ENCODE measurements around the gene CERS1.
A peak's percentile ranks its signal among the peaks of the same experiment; 100 is the strongest.

The CERS1 gene

GRCh38 chr19:18833141-18833476 is 62.8 kb downstream of the CERS1 start:
- TF ChIP-seq EGR1 (IDR thresholded peaks at IDR 0.05) (no peak), RAD21 (IDR thresholded peaks at IDR 0.05; ENCODE audit: low read depth) (no peak), FOXM1 (IDR thresholded peaks at IDR 0.05; ENCODE audit: borderline replicate concordance, low read depth) (no peak), EP300 (IDR thresholded peaks at IDR 0.05; ENCODE audit: borderline replicate concordance) (no peak), TAF1 (IDR thresholded peaks at IDR 0.05; ENCODE audit: low read depth) (no peak), CREB1 (IDR thresholded peaks at IDR 0.05; ENCODE audit: low read depth) (no peak), TEAD4 (IDR thresholded peaks at IDR 0.05) (no peak), TCF12 (IDR thresholded peaks at IDR 0.05; ENCODE audit: low read depth) (no peak), REST (IDR thresholded peaks at IDR 0.05; ENCODE audit: low read depth) (no peak), ZBTB7A (IDR thresholded peaks at IDR 0.05; ENCODE audit: low read depth) (no peak), MAX (IDR thresholded peaks at IDR 0.05) (no peak), NFIC (IDR thresholded peaks at IDR 0.05) (no peak), CEBPB (IDR thresholded peaks at IDR 0.05) (no peak), USF1 (IDR thresholded peaks at IDR 0.05) (no peak)

- TF ChIP-seq CREB1 (IDR thresholded peaks at IDR 0.05; ENCODE audit: low read depth) (no peak), YY1 (IDR thresholded peaks at IDR 0.05; ENCODE audit: low read depth) (no peak), TAF1 (IDR thresholded peaks at IDR 0.05; ENCODE audit: low read depth) (no peak)
Observed at GRCh38 chr19:18832306-18833140, 63.4 kb downstream of the CERS1 start.

GRCh38 chr19:18831524-18832305 is 64.2 kb downstream of the CERS1 start, which contains the start of gene UPF1:
TSS of gene UPF1 (plus strand) at chr19:18831959. CDS start at chr19:18832210, 251 bp downstream.
- TF ChIP-seq TAF1 (IDR thresholded peaks at IDR 0.05; ENCODE audit: low read depth) (peak; percentile 82; the same call in 1 of the 2 replicates), REST (IDR thresholded peaks at IDR 0.05; ENCODE audit: low read depth) (no peak), MAX (IDR thresholded peaks at IDR 0.05) (no peak; the same call in 1 of the 2 replicates)

- TF ChIP-seq YY1 (IDR thresholded peaks at IDR 0.05; ENCODE audit: low read depth), result no peak
- no peak for TF ChIP-seq REST (IDR thresholded peaks at IDR 0.05; ENCODE audit: low read depth)
- TF ChIP-seq CEBPB (IDR thresholded peaks at IDR 0.05), result no peak
- TF ChIP-seq MAX (IDR thresholded peaks at IDR 0.05), result no peak
- no peak for TF ChIP-seq EP300 (IDR thresholded peaks at IDR 0.05; ENCODE audit: borderline replicate concordance)
- TF ChIP-seq TCF12 (IDR thresholded peaks at IDR 0.05; ENCODE audit: low read depth), result no peak
- TF ChIP-seq USF1 (IDR thresholded peaks at IDR 0.05), result no peak
- TF ChIP-seq RAD21 (IDR thresholded peaks at IDR 0.05; ENCODE audit: low read depth), result no peak
- TF ChIP-seq NFIC (IDR thresholded peaks at IDR 0.05), result no peak
- TF ChIP-seq FOXM1 (IDR thresholded peaks at IDR 0.05; ENCODE audit: borderline replicate concordance, low read depth), result no peak
- TF ChIP-seq EGR1 (IDR thresholded peaks at IDR 0.05), result no peak
- no peak for TF ChIP-seq TAF1 (IDR thresholded peaks at IDR 0.05; ENCODE audit: low read depth)
- no peak for TF ChIP-seq TEAD4 (IDR thresholded peaks at IDR 0.05)
- no peak for TF ChIP-seq ZBTB7A (IDR thresholded peaks at IDR 0.05; ENCODE audit: low read depth)
- TF ChIP-seq CREB1 (IDR thresholded peaks at IDR 0.05; ENCODE audit: low read depth), result no peak
Observed at GRCh38 chr19:18830488-18830887, 65.5 kb downstream of the CERS1 start.
